HFF-Myc (cell line): ENCODE results near the gene NUDT19.
"Not testable (repeated sequence)": the region's sequence is repeated elsewhere in the genome, so short reads cannot be mapped to it uniquely, and the experiment has no call there.

Experiments
- DNase-seq: peaks from one replicate; pipeline ENCODE4 v3.0.0-alpha.2; 2011; ENCODE audit warnings: low read depth; ENCODE audit errors: extremely low read depth
- H3K4me3 ChIP-seq: replicated peaks from 2 replicates; pipeline ENCODE4 v1.5.1; 2011; ENCODE audit warnings: low read depth, mild to moderate bottlenecking, control low read depth, low read length
- TF ChIP-seq, protein P1 (sequence below): IDR thresholded peaks from 2 replicates; pipeline ENCODE4 v1.5.1; 2012; ENCODE audit warnings: mild to moderate bottlenecking, low read depth, low read length, control low read depth; ENCODE audit errors: missing control alignments

The NUDT19 gene

DNA sequence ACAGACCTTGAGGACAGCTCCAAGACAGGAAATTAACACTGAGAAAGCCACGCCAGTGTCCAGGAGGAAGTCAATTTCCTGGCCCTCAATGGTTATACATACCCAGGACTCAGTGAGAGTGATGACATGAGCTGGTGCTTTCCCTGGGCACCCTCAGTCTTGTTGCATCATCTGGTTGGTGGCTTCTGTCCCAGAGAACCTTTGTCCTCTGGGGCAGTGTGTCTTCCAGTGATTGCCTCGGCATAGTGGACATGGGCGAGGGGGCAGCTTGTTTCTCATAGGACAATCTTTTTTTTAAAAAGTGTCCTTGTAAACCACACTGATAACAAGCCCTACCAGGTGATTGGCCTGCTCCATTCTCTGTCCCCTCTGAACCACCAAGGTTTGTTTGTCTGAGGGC is 5.2 kb downstream of the NUDT19 start:
- not testable (repeated sequence) for DNase-seq

DNA sequence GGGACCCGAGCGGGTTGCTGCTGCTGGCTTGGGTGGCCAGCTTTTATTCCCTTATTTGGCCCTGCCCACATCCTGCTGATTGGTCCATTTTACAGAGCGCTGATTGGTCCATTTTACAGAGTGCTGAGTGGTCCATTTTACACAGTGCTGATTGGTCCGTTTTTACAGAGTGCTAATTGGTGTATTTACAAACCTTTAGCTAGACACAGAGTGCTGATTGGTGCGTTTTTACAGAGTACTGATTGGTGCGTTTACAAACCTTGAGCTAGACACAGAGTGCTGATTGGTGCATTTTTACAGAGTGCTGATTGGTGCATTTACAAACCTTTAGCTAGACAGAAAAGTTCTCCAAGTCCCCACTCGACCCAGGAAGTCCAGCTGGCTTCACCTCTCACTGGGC is 8.5 kb downstream of the NUDT19 start:
- not testable (repeated sequence) for DNase-seq, H3K4me3 ChIP-seq

More for the DNA sequence above, 5.2 kb downstream of the NUDT19 start:
- not testable (repeated sequence) for H3K4me3 ChIP-seq

DNA sequence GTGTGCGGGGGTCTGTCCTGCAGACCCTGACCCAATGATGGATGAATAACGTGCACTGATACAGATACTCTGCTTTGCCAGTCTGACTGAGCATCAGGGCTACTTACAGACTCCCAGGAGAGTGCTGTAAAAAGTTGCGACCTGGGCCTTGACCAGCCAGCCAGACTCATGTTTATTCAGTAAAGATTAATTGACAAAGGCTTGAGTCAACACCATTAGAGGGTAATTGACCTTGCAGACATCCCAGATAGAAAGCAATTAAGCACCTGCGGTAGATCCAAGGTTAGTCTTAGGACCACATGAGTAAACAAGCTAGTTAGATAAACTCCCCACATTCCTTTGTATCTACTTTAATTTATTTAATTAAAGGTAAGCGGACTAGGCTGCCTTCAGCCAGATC is 10.4 kb downstream of the NUDT19 start:
- H3K4me3 ChIP-seq = no peak overlapping the region
- DNase-seq = no peak
- TF ChIP-seq, protein P1, sequence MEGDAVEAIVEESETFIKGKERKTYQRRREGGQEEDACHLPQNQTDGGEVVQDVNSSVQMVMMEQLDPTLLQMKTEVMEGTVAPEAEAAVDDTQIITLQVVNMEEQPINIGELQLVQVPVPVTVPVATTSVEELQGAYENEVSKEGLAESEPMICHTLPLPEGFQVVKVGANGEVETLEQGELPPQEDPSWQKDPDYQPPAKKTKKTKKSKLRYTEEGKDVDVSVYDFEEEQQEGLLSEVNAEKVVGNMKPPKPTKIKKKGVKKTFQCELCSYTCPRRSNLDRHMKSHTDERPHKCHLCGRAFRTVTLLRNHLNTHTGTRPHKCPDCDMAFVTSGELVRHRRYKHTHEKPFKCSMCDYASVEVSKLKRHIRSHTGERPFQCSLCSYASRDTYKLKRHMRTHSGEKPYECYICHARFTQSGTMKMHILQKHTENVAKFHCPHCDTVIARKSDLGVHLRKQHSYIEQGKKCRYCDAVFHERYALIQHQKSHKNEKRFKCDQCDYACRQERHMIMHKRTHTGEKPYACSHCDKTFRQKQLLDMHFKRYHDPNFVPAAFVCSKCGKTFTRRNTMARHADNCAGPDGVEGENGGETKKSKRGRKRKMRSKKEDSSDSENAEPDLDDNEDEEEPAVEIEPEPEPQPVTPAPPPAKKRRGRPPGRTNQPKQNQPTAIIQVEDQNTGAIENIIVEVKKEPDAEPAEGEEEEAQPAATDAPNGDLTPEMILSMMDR = no peak

DNA sequence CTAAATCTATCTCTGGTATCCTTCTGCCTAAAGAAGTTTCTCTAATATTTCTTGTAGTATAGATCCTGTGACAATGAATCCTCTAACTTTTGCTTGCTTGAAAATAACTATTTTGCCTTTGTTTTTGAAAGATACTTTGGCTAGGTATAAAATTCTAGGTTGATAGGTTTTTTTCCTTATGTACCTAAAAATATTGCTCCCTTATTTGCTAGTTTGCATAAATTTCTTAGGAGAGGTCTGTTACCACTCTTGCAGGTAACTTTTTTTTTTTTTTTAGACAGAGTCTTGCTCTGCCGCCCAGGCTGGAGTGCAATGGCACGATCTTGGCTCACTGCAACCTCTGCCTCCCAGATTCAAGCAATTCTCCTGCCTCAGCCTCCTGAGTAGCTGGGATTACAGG is 12.4 kb downstream of the NUDT19 start:
- not testable (repeated sequence) for H3K4me3 ChIP-seq, DNase-seq

DNA sequence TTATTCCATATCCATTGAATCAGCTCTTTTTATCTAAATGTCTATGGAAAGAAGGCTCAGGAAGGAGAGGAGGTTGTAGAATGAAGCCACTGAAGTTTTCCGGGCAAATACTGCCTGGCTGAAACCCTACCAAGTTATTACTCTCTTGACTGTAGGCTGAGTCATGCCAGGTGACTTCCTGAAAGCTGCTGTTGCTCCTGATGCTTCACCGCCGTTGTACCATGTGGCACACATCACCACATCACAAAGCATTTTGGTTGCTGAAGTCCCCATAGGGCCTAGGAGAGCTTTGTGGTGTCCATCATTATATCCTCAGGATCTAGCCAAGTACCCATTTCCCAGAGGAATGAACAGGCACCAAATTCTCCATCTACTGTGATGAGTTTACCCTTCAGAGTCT is 16.8 kb downstream of the NUDT19 start:
- H3K4me3 ChIP-seq = no peak overlapping the region
- no peak for DNase-seq
- TF ChIP-seq, protein P1 = no peak

DNA sequence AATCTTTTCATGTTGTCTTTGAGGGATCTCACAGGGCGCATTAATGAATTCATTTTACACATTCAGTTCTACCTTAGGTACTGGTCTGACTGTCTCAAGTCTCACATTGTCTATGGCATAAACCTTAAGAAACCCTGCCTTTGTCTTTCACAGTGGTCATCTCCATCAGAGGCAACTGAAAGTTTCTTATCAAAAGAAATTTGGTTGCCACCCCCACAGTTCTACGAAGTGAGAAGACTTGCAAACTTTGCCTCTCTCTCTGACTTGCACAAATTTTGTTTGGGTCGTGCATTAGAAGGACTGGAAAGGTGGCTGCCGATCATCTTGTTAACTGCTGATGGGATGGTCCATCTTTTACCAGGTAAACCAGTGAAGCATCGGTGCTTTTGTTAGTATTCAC is 17.4 kb downstream of the NUDT19 start:
- TF ChIP-seq, protein P1 = no peak
- DNase-seq = no peak
- H3K4me3 ChIP-seq = no peak overlapping the region

DNA sequence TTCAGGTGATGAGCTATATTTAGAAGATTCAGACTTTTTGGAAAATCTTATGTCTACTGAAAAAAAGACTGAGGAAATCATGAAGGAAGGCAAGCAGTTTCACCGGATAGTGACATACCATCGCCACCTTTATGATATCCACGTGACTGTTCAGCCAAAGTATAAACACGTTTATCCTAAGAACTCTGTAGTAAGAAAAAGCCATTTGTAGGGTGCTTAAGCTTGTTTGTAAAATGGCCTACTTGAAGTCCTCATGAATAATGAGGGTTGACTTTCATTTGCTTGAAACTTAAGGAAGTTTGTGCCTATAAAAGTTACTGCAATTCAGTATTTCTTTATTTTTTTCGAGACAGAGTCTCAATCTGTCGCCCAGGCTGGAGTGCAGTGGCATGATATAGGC is 20.1 kb downstream of the NUDT19 start:
- no peak for DNase-seq
- TF ChIP-seq, protein P1 = no peak
- no peak overlapping the region for H3K4me3 ChIP-seq

DNA sequence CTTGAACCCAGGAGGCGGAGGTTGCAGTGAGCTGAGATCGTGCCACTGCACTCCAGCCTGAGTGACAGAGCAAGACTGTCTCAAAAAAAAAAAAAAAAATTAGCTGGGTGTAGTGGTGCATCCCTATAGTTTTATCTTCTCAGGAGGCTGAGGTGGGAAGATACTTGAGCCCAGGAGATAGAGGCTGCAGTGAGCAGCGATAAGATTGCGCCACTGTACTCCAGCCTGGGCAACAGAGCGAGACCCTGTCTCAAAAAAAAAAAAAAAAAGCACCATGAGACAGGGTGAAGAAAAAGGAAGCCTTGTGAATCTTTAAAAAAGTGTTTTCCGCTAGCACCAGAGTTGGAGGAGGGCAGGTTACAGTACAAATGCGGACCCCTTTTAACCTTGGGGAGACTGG is 24.6 kb downstream of the NUDT19 start:
- DNase-seq, H3K4me3 ChIP-seq: not testable (repeated sequence)

DNA sequence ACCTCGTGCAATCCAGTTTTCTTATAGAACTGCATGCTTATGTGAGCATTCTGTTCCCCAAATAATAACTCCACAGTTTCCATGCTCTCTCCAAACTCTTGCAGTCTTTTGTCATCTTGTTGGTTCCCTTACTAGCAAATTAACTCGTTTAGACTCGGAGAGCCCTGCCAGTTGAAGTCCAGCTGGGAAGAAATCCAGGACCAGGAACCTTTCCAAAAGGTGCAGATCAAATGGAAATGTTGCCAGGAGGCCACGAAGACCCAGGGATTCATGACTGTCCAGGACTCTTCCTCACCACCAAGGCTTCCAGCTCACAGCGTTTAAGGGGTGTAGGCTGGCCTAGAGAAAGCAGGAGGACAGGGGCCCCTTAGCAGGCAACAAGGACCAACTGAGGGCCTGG is 25.9 kb downstream of the NUDT19 start:
- no peak for DNase-seq
- TF ChIP-seq, protein P1 = no peak
- H3K4me3 ChIP-seq = no peak overlapping the region
